Measurements from ENCODE around the gene UFD1.

Gene UFD1

DNA sequence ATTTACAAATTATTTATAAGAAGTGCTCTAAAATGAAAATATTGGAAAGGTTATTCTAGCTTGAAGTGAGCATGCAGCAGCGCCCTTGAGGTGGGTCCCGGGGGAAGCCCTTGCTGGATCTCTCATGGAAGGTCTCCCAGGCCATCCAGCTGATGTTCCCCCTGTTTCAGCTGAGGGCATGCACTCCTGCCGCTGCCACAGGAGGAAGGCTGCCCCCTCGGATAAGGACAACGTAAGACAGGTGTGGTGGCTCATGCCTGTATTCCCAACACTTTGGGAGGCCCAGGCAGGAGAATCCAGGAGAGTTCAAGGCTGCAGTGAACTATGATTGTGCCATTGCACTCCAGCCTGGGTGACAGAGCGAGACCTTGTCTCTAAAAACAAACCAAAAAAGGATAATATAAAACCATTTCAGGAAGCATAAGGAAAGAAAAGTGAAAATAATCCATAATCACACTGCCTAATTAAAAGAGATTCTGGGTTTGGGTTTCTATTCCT is 15.7 kb upstream of the UFD1 start:
- FAIRE-seq = no peak

DNA sequence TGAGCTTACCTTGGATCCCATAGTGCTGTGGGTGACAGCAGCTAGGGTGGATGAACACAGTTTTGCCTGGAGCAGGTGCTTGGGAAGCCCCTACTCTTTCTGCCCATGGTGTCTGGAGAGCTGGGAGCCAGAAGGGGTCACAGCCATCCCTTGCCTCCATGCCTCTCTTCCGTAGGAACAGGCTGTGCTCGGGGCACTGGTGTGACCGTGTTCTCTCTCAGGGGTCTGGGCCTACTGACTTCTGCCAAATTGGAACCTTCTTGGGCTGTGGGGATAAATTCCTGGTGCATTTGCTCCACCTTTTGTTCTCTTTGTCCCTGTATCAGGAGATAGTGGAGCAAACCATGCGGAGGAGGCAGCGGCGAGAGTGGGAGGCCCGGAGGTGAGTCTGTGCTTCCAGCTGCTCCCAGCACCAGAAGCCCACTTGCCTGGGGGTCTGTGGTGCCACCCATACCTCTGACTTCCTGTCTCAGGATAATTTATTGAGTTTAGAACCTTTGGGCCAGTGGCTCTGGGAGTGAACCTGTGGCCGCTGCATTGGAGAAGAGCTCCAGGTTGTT is 15.1 kb upstream of the UFD1 start:
- no peak for FAIRE-seq

DNA sequence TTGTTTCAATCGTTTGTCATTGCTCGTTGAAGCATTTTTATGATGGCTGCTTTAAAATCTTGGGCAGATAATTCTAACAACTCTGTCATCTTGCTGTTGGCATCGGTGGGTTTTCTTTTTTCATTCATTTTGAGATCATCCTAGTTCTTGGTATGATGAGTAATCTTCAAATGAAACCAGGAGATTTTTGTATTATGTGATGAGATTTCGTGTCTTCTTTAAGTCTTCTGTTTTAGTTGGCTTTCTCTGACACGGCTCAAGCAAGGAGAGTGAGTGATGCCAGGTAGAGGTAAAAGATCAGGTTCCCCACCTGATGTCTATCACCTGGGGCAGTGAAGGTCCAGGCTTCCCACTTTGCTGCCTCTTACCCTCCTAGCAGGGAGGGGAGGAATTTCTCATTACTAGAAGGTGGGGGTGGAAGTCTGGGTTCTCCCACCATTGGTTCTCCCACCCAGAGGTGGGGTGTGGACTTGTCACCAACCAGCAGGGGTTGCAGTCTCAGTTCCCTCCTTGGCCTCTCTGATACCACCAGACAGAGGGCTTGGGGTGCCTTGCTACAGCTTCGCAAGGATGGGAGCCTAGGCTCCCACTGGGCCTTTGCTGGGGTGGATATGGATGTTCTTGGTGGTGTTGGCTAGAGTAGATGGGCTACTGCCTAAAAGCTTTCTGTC is 13.6 kb upstream of the UFD1 start:
- no peak for FAIRE-seq

DNA sequence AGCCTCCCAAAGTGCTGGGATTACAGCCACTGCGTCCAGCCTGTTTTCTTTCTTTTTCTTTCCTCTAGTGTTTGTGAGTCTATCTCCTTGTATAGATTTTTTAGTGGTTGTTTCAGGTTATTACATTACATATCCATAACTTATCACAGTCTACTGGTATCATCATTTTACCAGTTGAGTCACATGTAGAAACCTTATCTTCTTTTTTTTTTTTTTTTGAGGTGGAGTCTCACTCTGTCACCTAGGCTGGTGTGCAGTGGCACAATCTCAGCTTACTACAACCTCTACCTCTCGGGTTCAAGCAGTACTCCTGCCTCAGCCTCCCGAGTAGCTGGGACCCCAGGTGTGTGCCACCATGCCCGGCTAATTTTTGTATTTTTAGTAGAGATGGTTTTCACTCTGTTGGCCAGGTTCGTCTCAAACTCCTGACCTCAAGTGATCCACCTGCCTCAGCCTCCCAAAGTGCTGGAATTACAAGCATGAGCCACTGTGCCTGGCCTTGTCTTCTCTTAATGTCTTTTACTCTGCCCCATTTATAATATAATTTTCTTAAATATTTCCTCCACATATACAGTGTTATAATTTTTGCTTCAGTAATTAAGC is 11.7 kb upstream of the UFD1 start:
- FAIRE-seq = no peak

DNA sequence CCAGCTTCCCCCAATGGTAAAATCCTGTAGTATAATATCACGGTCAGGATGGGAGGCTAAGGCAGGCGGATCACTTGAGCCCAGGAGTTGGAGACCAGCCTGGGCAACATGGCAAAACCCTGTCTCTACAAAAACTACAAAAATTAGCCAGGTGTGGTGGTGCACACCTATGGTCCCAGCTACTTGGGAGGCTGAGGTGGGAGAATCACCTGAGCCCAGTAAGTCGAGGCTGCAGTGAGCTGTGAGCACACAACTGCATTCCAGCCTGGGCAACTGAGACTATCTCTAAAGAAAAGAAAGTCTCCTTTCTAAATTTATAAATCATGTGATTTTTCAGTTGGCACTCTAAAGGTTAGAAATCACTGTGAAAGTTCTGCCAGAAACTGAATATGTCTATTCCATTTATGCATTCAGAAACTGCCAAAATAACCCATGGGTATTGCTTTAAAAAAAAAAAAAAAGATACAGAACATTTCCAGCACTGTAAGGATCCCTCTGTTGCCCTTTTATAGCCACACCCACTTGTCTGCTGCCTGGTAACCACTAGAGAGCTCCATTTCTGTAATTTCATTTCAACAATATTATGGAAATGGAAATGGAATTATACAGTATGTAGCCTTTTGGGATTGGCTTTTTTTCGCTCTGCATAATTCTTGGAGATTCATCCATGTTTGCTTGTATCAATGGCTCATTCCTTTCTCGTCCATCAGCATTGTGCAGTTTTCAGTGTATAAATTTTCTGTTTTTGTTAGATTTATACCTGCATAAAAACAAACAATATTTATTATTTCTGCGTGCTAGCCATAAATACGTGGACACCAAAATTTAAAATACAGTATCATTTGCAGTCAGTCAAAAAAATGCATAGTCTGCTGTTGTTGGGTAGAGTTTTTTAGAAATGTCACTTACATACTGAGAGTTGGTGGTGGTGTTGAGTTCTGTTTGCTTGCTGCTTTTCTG is 10.2 kb upstream of the UFD1 start:
- FAIRE-seq = no peak

DNA sequence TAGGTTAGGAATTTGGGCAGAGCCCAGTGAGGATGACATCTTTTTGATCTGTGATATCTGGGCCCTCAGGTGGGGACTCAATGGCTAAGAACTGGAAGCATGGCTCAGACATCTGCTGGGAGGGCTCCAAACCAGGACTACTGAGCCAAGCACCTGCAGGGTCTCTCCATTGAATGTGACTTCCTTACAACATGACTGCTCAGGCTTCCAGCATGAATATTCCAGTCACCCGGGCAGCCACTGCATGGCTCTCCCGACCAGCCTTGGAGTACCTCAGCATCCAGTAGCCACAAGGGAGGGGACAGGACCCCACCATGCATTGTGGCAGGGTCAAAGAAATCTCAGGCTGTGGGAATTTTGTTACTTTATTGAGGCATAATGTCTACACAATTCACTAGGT is 9.3 kb upstream of the UFD1 start:
- no peak for FAIRE-seq

DNA sequence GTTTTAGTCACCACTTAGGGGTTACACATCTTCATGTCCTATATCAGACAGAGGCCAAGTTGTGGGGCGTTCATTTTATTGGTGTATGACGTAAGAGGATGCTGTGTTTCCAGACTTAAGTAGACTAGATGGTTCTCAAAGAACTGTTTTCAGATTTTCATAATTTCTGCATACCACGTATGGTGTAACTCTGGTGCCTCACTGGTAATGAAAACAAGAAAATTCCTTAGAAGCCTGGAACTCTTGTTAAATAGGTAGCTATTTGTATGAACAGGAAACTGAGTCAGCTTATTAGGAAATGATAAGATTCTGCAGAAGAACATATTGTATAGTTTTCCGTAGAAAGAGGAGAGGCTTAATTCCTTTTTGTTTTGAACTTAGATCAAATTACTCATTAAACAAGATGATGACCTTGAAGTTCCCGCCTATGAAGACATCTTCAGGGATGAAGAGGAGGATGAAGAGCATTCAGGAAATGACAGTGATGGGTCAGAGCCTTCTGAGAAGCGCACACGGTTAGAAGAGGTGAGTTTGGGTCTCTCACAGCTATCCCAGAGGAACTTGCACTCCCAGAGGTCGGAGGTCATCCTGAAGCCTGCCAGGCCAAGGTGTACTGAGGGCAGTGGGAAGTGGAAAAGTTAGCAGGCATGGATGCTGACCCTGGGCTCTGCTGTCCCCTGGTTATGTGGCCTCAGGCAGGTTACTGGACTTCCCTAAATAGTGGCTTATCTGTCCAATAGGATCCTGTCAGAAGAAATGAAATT is 4.7 kb upstream of the UFD1 start:
- no peak for FAIRE-seq

DNA sequence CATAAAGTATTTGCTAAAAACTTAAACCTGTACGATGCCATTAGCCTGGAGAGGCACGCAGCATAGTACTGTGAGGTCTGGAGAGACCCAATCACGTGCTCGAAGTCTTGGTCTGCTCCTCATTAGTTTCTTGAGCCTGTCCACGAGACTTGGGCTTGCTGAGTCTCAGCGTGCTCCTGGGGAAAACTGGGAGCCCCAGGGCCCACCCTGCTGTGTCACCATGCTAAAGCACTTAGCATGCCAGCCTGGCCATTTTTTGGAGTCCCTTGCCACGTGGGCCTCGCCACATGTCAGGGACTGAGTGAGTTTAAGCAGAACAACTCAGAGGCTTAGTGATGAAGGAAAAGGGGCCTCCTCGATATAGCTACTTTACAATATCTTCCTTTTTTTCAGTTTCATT is 3.3 kb upstream of the UFD1 start:
- no peak for FAIRE-seq

DNA sequence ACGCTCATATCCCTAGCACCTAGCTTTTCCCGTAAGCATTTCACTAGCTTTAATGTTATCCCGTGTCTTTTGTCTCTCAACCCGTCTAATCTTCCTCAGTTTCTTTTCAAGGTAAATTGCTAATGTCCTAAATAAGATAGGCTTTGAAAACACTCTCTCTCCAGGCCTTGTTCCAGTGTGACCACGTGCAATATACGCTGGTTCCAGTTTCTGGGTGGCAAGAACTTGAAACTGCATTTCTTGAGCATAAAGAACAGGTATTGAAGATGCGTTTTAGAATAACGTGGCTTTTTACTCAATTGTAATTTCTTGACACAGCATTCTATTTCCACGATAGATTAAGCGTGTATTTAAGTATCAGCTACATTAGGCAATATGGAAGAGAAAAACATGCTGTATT is 1.8 kb upstream of the UFD1 start:
- no peak for FAIRE-seq

DNA sequence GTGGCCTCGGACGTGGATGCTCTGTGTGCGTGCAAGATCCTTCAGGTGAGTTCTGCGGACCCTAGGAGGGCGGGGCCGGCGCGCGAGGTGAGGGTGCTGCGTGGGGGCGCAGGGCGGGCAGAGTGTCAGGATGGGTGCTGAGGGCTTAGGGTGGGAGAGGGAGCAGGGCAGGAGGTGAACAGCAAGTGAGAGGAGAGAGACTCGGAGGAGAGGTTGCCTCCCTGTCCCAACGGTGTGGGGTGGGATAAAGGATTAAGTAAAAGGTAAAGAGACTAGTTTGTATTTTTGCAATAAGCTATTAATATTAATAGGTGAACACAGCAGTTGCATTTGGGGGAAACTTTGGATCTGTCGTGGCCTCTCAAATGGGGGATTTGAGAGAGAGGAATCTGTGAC is 1.2 kb upstream of the UFD1 start:
- no peak for FAIRE-seq

DNA sequence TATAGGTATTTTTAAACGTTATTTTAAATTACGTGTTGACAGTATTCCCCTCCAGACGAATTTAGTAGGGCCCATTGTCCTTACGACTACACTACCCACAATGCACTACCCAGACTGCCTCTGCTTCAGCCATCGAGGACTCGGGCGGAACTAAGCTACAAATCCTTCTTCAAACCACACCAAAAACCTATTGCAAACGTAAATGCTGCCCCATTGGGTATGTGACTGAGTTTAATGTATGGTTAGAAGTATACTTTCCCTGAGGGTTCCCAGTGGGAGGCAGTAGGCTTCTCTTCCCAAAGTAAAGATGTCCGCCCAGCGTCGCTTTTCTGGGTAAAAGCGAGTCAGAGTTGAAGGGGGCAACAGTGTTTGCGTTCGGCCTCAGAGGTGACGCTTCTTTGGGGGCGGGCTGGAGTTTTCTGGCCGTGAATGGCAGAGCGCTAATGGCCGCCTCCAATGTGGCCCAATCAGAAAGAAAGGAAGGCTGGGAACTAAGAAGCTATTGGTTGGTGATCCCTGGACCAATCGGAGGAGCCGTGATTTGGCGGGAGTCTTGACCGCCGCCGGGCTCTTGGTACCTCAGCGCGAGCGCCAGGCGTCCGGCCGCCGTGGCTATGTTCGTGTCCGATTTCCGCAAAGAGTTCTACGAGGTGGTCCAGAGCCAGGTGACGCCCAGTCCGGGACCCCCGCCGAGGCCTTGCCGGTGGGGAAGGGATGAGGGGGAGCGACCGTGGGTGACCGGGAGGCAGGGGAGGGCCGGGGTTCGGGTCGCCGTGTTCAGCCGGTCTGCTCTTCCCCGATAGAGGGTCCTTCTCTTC is 571 bp upstream of the UFD1 start, which contains the start of gene CDC45:
Gene CDC45, plus strand, starts transcription at position 566 of the 818 bp plus-strand sequence. Its CDS starts 49 bp downstream, at position 615.
- peak; percentile 96 for FAIRE-seq

DNA sequence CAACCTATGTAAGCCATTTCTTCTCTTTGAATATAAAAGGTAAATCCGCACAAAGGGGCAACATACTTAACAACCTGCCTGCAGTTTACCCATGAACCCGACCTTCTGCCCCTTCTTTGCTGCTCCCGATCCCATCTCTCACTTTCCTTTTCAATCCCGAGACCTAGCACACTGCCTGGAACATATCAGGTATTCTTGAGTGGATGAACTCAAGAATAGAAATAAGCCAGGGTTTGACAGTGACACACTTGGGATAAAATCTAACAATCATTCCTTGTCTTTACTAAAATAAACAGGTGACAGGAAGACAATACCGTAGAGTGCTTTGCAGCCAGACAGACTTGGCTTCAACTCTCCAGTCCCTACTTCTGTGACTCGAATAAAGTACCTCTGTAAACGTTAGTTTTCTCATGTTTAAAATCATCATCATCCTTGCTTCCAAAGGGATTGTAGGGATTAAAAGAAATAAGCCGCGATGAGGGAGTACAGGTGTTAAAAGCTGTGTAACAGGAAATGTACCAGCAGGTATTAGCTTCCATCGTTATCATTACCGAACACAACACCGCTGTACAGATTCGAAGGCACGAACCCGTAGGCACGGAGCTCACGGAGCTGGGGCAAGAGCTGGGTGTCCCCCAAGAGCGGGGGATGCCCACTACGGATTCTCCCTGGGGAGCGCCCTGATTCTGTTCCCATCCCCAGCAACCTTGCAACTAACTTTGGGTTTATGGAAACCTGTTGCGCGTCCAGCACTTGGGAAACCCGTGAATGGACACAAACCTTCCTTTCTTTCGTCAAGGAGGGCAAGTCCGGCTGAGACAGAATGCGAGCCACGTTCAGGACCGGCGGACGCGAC is 720 bp downstream of the UFD1 start:
- FAIRE-seq = no peak

DNA sequence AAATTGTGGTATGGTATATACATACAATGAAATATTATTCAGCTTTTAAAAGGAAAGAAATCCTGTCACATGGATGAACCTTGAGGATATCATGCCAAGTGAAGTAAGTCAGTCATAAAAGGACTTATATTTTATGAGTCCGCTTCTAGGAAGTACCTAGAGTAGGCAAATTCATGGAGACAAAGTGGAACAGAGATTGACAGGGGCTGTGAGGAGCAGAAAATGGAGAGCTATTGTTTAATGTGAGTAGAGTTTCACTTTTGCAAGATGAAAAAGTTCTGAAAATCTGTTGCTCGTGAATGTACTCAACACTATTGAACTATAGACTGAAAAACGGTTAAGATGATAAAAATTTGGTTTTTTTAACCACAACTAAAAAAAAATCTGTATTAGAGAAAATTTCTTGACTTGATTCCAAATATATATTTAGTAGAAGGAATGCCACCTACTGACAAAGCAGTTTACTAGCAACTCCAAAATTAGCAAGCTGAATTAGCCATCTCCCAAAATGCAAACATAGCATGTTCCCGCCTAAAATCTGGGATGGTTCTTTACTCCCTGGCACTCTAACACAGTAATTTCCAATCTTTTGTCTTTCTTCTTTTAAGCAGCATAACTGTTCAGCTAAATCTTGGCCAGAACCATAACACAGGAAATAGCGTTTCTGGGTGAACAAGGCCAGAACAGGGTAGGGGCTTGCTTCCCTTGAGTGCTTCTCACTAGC is 1.5 kb downstream of the UFD1 start:
- no peak for FAIRE-seq

DNA sequence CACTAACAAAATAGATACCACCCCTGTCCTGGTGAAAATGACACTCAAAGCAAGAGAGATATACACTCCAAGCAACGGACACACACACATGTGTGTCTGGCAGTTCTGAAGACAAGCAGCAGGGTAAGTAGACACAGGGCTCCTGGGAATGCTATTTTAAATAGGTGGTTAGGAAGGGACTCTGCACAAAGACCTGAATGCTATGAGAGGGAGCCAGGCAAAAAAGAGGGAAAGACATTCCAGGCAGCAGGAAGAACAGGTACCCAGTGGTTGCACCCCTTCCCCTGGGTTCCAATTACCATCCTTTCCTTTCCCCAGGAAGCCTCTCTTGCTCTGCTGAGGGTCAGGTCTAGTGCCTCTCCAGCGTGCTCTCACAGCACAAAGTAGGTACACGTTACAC is 3.0 kb downstream of the UFD1 start:
- FAIRE-seq = no peak

DNA sequence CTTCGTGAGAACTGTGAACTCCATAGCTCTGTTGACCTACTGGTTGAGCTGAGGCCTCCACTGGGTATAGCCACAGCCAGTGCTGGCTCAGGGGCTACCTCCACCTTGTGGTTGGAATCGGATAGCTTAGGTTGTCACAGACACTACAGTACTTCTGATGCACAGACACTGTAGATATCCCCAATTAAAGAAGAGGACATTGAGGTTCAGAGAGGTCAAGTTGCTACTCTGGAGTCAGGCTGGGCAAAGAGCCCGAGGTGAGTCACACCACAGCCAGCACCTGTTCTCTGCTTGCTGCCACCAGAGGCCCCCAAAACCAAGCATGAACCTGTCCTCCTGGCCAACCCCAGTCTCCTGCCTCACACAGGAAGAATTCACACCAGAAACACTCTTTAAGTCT is 5.4 kb downstream of the UFD1 start:
- no peak for FAIRE-seq

DNA sequence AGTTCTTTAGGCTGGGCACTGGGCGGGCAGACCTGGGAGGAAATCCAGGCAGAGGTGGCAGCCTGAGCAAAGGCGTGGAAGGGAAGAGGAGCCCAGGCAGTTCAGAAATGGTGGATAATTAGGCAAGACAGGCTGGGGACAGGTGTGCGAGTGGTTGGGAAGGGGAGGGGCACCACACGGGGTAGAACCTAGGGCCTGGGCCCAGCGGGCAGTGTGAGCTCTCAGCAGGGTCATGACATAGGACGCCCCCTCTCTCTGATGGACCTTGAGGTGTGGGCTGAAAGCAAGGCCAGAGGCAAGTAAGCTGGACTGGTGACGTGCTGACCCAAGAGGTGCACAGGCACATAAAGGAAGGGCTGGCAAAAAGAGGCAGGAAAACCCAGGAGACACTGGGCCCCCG is 6.8 kb downstream of the UFD1 start:
- FAIRE-seq = no peak

DNA sequence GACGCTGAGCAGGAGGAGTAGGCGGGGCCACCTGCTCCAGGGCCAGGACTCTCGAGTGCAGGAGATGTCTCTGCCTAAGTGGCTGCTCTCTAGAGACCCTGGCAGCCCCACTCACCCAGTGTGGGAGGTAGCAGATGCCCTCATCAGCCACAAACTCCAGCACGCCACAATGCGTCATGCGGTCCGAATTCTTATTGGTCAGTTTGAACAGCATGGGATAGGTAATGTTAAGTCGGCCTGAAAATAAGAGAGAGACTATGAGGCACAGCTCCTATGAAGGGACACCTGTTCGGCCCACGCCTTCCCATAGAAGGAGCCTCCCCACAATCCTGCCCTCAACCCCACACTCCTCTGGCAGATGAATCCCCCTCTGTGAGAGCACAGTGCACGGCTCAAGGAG is 7.4 kb downstream of the UFD1 start:
- FAIRE-seq = no peak

DNA sequence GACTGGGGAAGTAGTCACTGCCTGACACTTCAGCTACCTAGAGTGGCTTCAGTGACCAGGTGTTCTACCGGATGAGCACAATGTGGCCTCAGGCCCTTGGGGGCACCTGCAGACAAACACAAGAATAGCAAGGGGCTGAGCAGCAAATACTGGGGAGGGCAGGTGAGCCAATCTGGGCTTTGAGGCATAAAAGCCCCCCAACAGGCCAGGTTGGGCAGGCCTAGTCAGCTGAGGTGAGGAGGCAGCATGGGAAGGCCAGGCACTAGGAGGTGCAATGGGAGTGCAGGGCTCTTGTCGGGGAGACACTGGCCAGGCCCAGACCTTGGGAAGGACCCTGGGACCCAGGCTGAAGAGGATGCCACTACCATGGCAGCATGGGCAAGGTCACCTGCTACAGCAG is 9.0 kb downstream of the UFD1 start:
- FAIRE-seq = no peak

DNA sequence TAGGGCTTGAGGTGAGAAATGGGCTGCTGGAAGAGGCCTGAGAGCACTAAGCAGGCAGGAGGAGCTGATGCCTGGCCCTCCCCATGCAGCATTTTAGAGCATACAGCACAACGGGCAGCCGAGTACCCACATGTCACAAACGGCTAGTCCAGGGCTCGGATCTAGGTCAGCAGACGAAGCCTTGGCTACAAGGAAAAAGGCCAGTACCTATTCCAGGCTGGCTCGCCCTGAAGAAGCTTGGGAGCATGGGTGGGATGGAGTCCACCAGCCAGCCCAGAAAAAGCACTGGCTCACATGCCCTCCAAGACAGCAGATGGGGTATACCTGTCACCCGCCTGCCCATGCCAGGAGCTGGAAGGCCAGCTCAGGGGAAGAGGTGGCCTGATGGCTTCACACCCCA is 9.6 kb downstream of the UFD1 start:
- no peak for FAIRE-seq

DNA sequence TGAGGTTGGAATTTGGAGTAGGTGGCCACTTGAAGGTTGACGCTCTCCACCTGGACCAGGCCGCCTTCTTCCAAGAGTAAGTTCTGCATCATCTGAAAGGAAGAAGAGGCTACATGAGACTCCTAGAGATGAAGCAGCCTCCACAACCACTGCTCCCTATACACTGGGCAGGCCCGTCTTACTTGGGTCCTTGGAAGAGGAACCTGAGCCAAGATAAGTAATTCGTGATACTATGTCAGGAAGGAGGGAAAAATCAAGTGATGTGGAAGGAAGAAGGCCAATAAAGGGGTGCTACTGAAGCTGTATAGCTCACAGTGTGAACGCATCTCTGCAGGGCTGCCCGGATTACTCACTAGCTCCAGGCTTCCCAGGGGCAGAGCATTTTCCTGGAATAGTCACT is 11.1 kb downstream of the UFD1 start:
- no peak for FAIRE-seq
